GM21619 (cell line): ENCODE measurements around the gene TADA1.
"Not testable (repeated sequence)": the region's sequence is repeated elsewhere in the genome, so short reads cannot be mapped to it uniquely, and the experiment has no call there.

Source experiments
- ATAC-seq: cut with Tn5 transposase; IDR thresholded peaks from one replicate; pipeline ENCODE4 v1.9.1; 2021; ENCODE audit not compliant: unreplicated experiment

Gene TADA1

GRCh38 chr1:166899769-166900168 lies 23.7 kb upstream of the TADA1 start:
- ATAC-seq, result no peak

- no peak for ATAC-seq
Measured at GRCh38 chr1:166895766-166896165, 19.7 kb upstream of the TADA1 start.

- no peak for ATAC-seq
Measured at GRCh38 chr1:166889776-166890175, 13.7 kb upstream of the TADA1 start.

- ATAC-seq, result no peak
Measured at GRCh38 chr1:166888373-166889111, 12.5 kb upstream of the TADA1 start.

GRCh38 chr1:166884971-166885370 lies 8.9 kb upstream of the TADA1 start:
- no peak for ATAC-seq

- ATAC-seq, result no peak
Measured at GRCh38 chr1:166884040-166884642, 8.1 kb upstream of the TADA1 start.

GRCh38 chr1:166882893-166883292 lies 6.8 kb upstream of the TADA1 start:
- ATAC-seq, result no peak

GRCh38 chr1:166878173-166878917 lies 2.3 kb upstream of the TADA1 start:
- not testable (repeated sequence) for ATAC-seq

GRCh38 chr1:166876540-166876838 lies 425 bp upstream of the TADA1 start:
- no peak for ATAC-seq

GRCh38 chr1:166875302-166875733 lies 746 bp downstream of the TADA1 start:
- ATAC-seq, result no peak

GRCh38 chr1:166874464-166874863 lies 1.6 kb downstream of the TADA1 start:
- no peak for ATAC-seq

GRCh38 chr1:166870584-166870983 lies 5.5 kb downstream of the TADA1 start:
- ATAC-seq, result no peak

GRCh38 chr1:166869318-166870099 lies 6.6 kb downstream of the TADA1 start:
- ATAC-seq, result no peak

GRCh38 chr1:166868639-166869038 lies 7.4 kb downstream of the TADA1 start:
- ATAC-seq, result no peak

- no peak for ATAC-seq
Measured at GRCh38 chr1:166865926-166866325, 10.1 kb downstream of the TADA1 start.

- no peak for ATAC-seq
Measured at GRCh38 chr1:166859597-166859996, 16.5 kb downstream of the TADA1 start.

GRCh38 chr1:166858726-166859419 lies 17.2 kb downstream of the TADA1 start:
- ATAC-seq, result no peak

- ATAC-seq, result no peak
Measured at GRCh38 chr1:166857995-166858394, 18.1 kb downstream of the TADA1 start.

GRCh38 chr1:166855558-166855957 lies 20.5 kb downstream of the TADA1 start:
- no peak for ATAC-seq

GRCh38 chr1:166852918-166853317 lies 23.1 kb downstream of the TADA1 start:
- no peak for ATAC-seq

GRCh38 chr1:166849135-166849534 lies 26.9 kb downstream of the TADA1 start:
- no peak for ATAC-seq
